Stimulated activated effector memory CD8-positive, alpha-beta T cell treated with anti-CD3 and anti-CD28 coated beads, Interleukin-12 subunit alpha, Interleukin-12 subunit beta, amount 100 ng/mL, for 72 hours (primary cell): ENCODE measurements around the gene SCAMP5.

Experiments used
- ATAC-seq: fragments of 150-1000 bp; cut with Tn5 transposase; 2 replicates; pipeline ENCODE4 v1.10.0; 2021
- DNase-seq, 2 donors: peaks; one replicate each; pipeline ENCODE4 v3.0.0; 2021 to 2022; ENCODE audit warnings: low spot score in 2 of 2
- H3K27ac Mint-ChIP-seq: one replicate; pipeline ENCODE4 v1.8.0; 2022; ENCODE audit warnings: mild to moderate bottlenecking, mixed read lengths
- H3K36me3 Mint-ChIP-seq: one replicate; pipeline ENCODE4 v1.8.0; 2022; ENCODE audit warnings: mild to moderate bottlenecking, mixed read lengths
- H3K4me1 Mint-ChIP-seq: one replicate; pipeline ENCODE4 v1.8.0; 2022; ENCODE audit warnings: mixed read lengths
- H3K4me3 Mint-ChIP-seq: one replicate; pipeline ENCODE4 v1.8.0; 2022; ENCODE audit warnings: mild to moderate bottlenecking, mixed read lengths
- H3K9me3 Mint-ChIP-seq: one replicate; pipeline ENCODE4 v1.8.0; 2022; ENCODE audit warnings: mixed read lengths

The SCAMP5 gene

GRCh38 chr15:75025107-75025506 is 29.7 kb downstream of the SCAMP5 start:
- H3K4me1 Mint-ChIP-seq = peaks cover 34% of the 10 kb centered on the region
- H3K27ac Mint-ChIP-seq = peak overlapping the region; percentile 98

GRCh38 chr15:75025548-75026260 is 30.3 kb downstream of the SCAMP5 start:
- H3K27ac Mint-ChIP-seq = peak overlapping the region; percentile 98
- DNase-seq (no peak), ATAC-seq (no peak)
- no peaks in the 10 kb centered on the region for H3K9me3 Mint-ChIP-seq
- peaks cover 24% of the 10 kb centered on the region for H3K36me3 Mint-ChIP-seq
- peak overlapping the region; percentile 88 for H3K4me3 Mint-ChIP-seq
- peaks cover 34% of the 10 kb centered on the region for H3K4me1 Mint-ChIP-seq

More at GRCh38 chr15:75025107-75025506, 29.7 kb downstream of the SCAMP5 start:
- peaks cover 18% of the 10 kb centered on the region for H3K36me3 Mint-ChIP-seq
- H3K4me3 Mint-ChIP-seq = peak overlapping the region; percentile 88
- ATAC-seq (no peak), DNase-seq (no peak)
- H3K9me3 Mint-ChIP-seq = no peaks in the 10 kb centered on the region

- H3K36me3 Mint-ChIP-seq = peaks cover 32% of the 10 kb centered on the region
- peaks cover 34% of the 10 kb centered on the region for H3K4me1 Mint-ChIP-seq
- no peaks in the 10 kb centered on the region for H3K9me3 Mint-ChIP-seq
- no peak overlapping the region for H3K27ac Mint-ChIP-seq
- ATAC-seq (no peak), DNase-seq (no peak)
- H3K4me3 Mint-ChIP-seq = no peak overlapping the region
These were observed 32.2 kb downstream of the SCAMP5 start for GRCh38 chr15:75027551-75027950.

GRCh38 chr15:75028991-75029377 is 33.6 kb downstream of the SCAMP5 start:
- Mint-ChIP-seq H3K9me3 (no peaks in the 10 kb centered on the region), H3K4me3 (no peak overlapping the region), H3K27ac (peak overlapping the region; percentile 71), H3K4me1 (peaks cover 32% of the 10 kb centered on the region), H3K36me3 (peaks cover 23% of the 10 kb centered on the region)
- ATAC-seq (peak; percentile 12), DNase-seq (no peak)

GRCh38 chr15:75029378-75030022 is 34.1 kb downstream of the SCAMP5 start:
- Mint-ChIP-seq H3K27ac (peak overlapping the region; percentile 71), H3K36me3 (peaks cover 18% of the 10 kb centered on the region), H3K9me3 (no peaks in the 10 kb centered on the region), H3K4me3 (no peak overlapping the region), H3K4me1 (peaks cover 27% of the 10 kb centered on the region)
- ATAC-seq = peak; percentile 84
- DNase-seq = peak; percentile 88 to 94

- Mint-ChIP-seq H3K4me1 (peaks cover 22% of the 10 kb centered on the region), H3K36me3 (peaks cover 14% of the 10 kb centered on the region), H3K9me3 (no peaks in the 10 kb centered on the region), H3K4me3 (no peak overlapping the region), H3K27ac (no peak overlapping the region)
- DNase-seq = no peak
- no peak for ATAC-seq
These were observed 34.7 kb downstream of the SCAMP5 start for GRCh38 chr15:75030023-75030413.

GRCh38 chr15:75030424-75030823 is 35.1 kb downstream of the SCAMP5 start:
- peaks cover 14% of the 10 kb centered on the region for H3K36me3 Mint-ChIP-seq
- H3K27ac Mint-ChIP-seq = peak overlapping the region; percentile 50
- no peak overlapping the region for H3K4me3 Mint-ChIP-seq
- peaks cover 18% of the 10 kb centered on the region for H3K4me1 Mint-ChIP-seq
- no peak for ATAC-seq
- H3K9me3 Mint-ChIP-seq = no peaks in the 10 kb centered on the region
- DNase-seq = no peak

GRCh38 chr15:75031848-75032247 is 36.5 kb downstream of the SCAMP5 start:
- peaks cover 28% of the 10 kb centered on the region for H3K36me3 Mint-ChIP-seq
- no peaks in the 10 kb centered on the region for H3K9me3 Mint-ChIP-seq
- no peak overlapping the region for H3K4me3 Mint-ChIP-seq
- H3K4me1 Mint-ChIP-seq = peaks cover 24% of the 10 kb centered on the region
- no peak for DNase-seq
- no peak overlapping the region for H3K27ac Mint-ChIP-seq
- ATAC-seq = no peak

GRCh38 chr15:75032395-75032794 is 37.0 kb downstream of the SCAMP5 start:
- H3K4me3 Mint-ChIP-seq = no peak overlapping the region
- DNase-seq (no peak), ATAC-seq (no peak)
- no peak overlapping the region for H3K27ac Mint-ChIP-seq
- peaks cover 28% of the 10 kb centered on the region for H3K4me1 Mint-ChIP-seq
- H3K36me3 Mint-ChIP-seq = peaks cover 30% of the 10 kb centered on the region
- H3K9me3 Mint-ChIP-seq = no peaks in the 10 kb centered on the region

GRCh38 chr15:75033809-75034208 is 38.4 kb downstream of the SCAMP5 start:
- peaks cover 35% of the 10 kb centered on the region for H3K4me1 Mint-ChIP-seq
- peak overlapping the region; percentile 32 for H3K27ac Mint-ChIP-seq
- no peaks in the 10 kb centered on the region for H3K9me3 Mint-ChIP-seq
- H3K36me3 Mint-ChIP-seq = peaks cover 30% of the 10 kb centered on the region
- ATAC-seq (no peak), DNase-seq (no peak)
- H3K4me3 Mint-ChIP-seq = no peak overlapping the region

GRCh38 chr15:75034615-75035014 is 39.3 kb downstream of the SCAMP5 start:
- peaks cover 29% of the 10 kb centered on the region for H3K4me1 Mint-ChIP-seq

GRCh38 chr15:75036212-75036616 is 40.9 kb downstream of the SCAMP5 start:
- peak overlapping the region; percentile 85 for H3K27ac Mint-ChIP-seq
- H3K4me1 Mint-ChIP-seq = peaks cover 36% of the 10 kb centered on the region
- ATAC-seq = no peak
- DNase-seq = no peak
- H3K36me3 Mint-ChIP-seq = peaks cover 25% of the 10 kb centered on the region
- H3K9me3 Mint-ChIP-seq = no peaks in the 10 kb centered on the region
- peak overlapping the region; percentile 21 for H3K4me3 Mint-ChIP-seq

More at GRCh38 chr15:75034615-75035014, 39.3 kb downstream of the SCAMP5 start:
- H3K9me3 Mint-ChIP-seq = no peaks in the 10 kb centered on the region
- no peak for DNase-seq
- H3K4me3 Mint-ChIP-seq = no peak overlapping the region
- peaks cover 30% of the 10 kb centered on the region for H3K36me3 Mint-ChIP-seq
- H3K27ac Mint-ChIP-seq = no peak overlapping the region
- ATAC-seq = no peak

- peaks cover 50% of the 10 kb centered on the region for H3K4me1 Mint-ChIP-seq
- peak; percentile 87 for ATAC-seq
- peaks cover 21% of the 10 kb centered on the region for H3K36me3 Mint-ChIP-seq
- H3K4me3 Mint-ChIP-seq = peak overlapping the region; percentile 21
- peak overlapping the region; percentile 13 for H3K27ac Mint-ChIP-seq
- no peak for DNase-seq
- H3K9me3 Mint-ChIP-seq = no peaks in the 10 kb centered on the region
These were observed 42.3 kb downstream of the SCAMP5 start for GRCh38 chr15:75037685-75038084.

GRCh38 chr15:75038231-75038630 is 42.9 kb downstream of the SCAMP5 start:
- H3K4me3 Mint-ChIP-seq = peak overlapping the region; percentile 21
- H3K36me3 Mint-ChIP-seq = peaks cover 21% of the 10 kb centered on the region
- DNase-seq (no peak), ATAC-seq (no peak)
- peak overlapping the region; percentile 13 for H3K27ac Mint-ChIP-seq
- peaks cover 56% of the 10 kb centered on the region for H3K4me1 Mint-ChIP-seq
- no peaks in the 10 kb centered on the region for H3K9me3 Mint-ChIP-seq

GRCh38 chr15:75042730-75043508 is 47.6 kb downstream of the SCAMP5 start:
- H3K27ac Mint-ChIP-seq = no peak overlapping the region
- H3K4me1 Mint-ChIP-seq = peaks cover 84% of the 10 kb centered on the region
- peak; percentile 65 to 89 for DNase-seq
- no peaks in the 10 kb centered on the region for H3K9me3 Mint-ChIP-seq
- peak; percentile 92 for ATAC-seq
- peaks cover 4% of the 10 kb centered on the region for H3K36me3 Mint-ChIP-seq
- H3K4me3 Mint-ChIP-seq = peak overlapping the region; percentile 53
